HG02610 (cell line): ENCODE data around the gene PPP2R2C.

Experiments used
- ATAC-seq: cut with Tn5 transposase; IDR thresholded peaks from one replicate; pipeline ENCODE4 v1.9.1; 2021; ENCODE audit warnings: mild to moderate bottlenecking, moderate library complexity; ENCODE audit not compliant: unreplicated experiment

The PPP2R2C gene

DNA sequence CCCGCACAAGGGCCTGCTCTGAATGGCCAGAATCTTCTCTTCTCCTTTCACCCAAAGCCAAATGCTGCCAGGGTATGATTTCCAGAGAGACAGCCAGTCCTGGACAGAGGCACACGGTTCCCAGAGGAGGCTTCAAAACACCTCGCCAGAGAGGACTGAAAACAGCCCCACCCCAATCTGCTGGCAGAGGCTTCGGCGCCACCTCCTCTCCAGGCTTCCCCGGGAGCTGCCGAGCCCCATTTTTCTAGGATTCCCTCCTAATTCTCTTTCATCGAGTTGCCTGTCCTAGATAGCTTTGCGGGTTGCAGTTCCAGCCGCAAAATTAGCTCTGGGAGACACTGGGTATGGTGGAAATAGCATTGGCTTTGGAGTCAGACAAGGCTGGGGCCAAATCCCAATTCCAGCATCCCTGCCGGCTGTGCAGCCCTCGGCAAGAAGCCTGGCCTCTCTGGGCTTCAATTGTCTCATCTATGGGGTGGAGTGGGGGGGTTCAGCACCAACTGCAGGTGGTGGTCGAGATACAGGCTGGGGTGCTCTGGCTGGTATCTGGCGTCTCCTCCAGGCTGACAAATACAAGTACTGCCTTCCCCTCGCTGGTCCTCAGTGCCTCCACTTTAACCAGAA, 22.6 kb downstream of the PPP2R2C start:
- no peak for ATAC-seq

DNA sequence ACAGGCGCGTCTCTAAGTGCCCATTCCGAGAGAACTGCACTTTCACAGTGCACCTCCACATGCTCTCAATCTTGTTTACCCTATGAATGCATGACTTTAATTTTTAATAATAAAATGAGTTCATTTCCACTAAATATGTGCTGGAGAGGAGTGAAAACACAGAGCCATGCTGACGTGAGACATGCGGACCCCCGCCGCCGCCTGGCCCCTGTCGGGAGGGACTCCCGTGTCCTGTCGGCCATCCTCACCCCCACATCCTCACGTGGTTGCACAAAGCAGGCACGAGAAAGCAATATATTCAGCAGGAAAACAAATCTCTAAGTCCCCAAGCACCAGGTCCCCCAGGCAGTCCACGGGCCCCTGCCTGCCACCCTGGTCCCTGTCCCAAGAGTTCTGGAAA, 23.1 kb downstream of the PPP2R2C start:
- no peak for ATAC-seq

DNA sequence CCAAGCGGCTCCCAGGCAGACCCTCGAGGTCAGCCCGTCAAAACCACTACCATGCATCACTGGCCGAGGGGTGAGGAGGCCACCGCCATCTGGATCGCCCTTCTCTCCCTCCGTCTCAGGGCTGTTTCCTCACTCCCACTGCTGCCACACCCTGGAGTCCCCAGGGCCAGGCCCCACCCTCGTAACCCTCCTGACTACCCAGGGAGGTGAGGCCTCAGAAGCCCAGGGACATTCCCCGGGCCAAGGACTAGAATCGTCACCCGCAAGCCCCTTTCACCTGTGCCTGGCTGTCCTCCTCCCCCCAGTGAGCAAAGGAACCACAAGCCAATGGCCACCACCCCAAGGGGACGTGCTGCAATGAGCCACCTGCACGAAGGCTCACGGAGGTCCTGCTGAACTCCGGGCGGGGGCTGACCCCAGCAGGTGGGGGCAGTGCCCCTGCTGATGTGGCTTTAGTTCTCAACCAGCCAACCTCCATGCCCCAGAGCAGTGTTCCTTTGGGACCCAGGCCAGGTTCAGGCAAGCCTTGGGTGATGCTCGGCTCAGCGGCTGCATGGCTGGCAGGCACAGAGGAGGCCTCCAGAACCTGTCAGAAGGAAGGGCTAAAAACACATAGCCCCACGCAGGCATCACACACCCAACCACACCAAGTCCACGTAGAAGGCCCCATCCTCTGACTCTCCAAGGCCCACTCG, 23.8 kb downstream of the PPP2R2C start:
- no peak for ATAC-seq

DNA sequence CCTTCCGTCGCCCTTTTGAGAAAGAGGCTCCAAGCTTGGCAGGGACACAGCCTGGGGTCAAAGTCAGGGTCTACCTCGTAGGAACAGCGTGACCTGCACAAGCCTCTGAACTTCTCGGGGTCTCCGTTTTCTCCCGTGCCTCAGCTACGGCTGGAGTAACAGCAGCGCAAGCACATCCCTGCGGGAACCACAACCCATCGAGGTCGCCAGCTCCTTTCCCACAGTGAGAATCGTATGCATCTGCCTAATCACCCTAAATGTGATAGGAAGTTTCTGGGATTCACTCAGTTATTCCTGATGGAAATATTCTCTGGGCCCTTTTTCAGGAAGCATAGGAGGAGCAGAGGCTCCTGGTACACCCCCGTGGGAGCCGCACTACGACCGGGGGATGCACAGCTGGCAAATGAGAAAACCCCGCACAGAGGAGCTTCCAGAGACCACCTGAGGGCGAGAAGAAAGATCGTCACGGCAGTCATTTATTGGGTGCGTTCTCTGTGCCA, 24.7 kb downstream of the PPP2R2C start:
- no peak for ATAC-seq

DNA sequence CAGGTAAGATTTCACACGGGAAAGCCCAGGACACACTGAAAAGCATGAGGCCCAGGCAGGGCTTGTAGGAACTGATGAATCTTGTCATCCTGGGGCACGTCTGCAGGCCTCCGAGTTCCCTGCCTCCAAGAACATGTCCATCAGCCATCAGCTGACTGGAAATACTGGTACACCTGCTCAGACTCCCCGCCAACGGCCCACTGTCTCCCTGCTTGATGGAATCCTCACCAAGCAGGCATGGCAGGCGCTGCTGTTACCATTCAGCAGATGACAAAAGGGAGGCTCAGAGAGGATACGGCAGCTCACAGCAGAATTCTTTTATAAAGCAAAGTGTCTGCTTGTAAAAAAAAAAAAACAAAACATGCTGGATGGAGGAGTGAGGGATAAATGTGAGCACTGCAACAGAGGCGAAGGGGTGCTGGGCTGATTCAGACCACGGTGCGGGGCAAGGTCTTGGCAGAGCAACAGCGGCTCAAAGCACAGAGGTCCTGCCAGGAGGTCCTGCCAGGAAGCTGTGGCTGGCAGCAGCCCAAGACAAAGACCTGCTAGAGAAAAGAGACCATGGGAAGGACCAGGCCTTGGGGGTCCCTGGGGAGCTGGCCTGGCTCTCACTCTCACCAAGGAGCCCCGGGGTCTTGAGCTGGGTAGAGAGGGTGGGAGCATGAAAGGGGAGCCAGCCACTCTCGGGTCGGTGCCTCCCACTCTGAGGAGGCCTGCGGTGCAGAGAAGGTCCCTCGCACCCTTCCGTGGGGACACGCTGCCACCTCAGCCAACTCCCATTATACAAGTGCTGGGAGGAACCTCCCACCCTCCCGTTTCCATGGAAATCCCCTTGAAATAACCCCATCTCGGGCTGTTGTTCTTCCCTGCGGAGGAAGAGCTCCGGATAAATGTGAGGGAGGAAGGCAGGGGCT, 25.6 kb downstream of the PPP2R2C start:
- ATAC-seq, result no peak

DNA sequence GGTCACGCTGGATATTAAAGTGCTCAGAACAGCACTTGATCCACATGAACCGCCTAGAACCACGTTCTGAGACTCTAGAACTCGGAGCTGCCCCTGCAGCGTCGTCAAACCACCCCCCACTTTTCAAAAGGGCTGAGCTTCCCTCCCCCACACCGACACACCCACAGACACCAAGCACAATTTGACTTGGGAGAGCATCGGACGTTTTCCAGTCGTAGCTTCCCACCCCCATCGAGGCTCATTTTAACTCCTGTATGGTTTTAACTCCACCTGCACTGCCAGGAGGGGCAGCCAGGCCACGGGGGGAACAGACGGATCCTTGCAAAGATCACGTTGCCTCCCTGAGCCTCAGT, 26.3 kb downstream of the PPP2R2C start:
- ATAC-seq, result no peak

DNA sequence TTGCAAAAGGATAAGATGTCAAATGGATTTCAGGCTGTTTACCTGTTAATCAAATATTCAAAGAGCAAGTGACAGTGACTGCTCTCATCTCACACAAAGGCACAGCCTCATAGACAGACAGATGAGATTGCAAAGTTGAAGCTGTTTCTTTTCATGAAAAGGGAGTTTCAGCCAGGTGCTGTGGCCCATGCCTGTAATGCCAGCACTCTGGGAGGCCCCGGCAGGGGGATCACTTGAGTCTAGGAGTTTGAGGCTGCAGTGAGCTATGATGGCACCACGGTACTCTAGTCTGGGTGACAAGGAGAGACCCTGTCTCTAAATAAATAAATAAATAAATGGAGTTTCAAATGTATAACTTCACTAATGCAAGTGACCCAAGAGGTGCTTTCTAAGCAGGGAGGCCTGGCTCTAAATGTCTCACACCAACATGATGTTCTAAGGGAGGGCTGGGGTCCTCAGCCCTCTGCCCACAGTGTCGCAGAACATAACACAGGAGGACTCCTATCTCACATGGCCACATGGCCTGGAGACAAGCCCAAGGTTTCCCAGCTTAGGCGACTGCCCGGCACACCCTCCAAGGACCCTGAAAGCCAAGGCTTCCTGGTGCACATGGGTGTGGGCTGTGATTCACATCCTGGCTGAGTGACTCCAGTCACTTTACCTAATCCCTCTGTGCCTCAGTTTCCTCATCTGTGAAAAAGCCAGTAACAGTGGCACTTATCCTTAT, 26.8 kb downstream of the PPP2R2C start:
- ATAC-seq, result no peak

DNA sequence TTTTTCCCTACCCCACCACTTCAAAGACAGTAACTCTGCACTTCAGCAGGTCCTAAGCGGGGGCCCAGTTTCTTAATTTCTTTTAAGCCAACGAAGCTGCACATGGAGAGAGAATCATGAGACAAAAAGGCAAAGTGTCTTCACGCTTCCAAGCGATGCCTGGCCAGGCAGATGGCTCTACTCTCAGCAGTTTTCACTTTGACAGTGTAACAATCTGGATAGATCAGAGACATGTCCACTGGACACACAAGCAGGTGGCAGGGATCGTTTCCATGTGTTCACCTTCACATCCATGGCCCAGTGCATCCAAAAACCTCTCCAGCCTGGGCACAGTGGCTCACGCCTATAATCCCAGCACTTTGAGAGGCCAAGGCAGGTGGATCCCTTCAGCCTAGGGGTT, 27.8 kb downstream of the PPP2R2C start:
- ATAC-seq, result no peak

DNA sequence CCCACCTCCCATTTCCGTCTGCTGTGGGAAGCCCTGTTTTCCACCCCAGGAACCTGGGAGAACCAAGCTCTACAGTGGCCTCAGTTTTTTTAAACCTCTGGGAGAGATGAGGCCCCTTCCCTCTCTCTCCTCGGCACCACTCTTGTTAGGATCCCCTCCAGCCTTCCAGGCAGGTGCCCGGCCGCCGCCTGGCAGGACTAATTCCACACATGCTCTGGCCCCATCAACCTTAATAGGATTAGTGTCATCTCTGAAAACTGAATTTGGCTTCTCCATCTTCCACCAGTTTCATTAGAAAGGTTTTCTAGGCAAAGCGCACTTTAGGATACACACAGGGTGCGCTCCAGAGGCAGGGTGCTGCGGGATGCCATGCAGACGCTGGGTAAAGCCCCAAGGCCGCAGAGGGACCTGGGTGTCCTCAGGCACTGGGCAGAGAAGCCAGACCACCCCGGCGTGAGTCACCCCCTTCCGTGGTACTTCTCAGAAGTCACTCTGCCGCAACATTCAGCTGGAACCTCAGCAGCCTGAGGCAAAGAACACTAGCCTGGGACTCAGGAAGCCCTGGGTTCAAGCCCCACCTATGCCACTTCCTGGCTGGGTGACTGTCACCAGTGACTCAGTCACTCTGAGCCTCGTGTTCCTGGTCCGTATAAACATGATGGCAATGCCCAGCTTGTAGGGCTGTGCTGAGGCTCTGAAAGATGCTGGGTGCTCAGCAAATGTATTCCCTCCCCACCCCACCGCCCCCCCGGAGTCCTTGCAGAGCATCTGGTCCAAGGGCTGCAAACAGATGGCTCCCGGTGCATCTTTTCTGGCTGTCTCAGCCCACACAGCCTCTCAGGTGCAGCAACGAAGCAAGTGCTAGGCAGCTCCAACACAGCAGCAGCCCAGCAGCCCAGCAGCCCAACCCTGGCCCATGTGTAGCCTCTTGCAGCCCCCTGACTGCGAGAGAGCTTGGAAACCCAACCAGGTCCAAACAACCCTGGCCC, 29.1 kb downstream of the PPP2R2C start:
- ATAC-seq, result no peak

DNA sequence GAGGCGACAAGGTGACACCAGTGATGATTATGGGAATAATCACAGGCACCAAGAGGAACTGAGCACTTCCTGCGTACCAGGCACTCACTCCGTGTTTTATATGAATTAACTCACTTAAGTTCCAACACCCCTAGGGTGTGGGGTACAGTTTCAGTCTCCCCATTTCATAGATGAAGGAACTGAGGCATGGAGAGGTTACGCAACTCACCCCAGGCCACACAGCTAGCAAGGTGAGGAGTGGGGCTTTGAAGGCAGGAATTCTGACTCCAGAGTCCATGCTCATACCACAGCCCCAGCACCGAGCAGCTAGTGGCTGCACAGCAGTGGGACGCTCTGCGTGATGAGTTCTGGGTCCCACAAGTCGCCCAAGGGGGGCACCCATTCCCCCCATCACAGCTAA, 29.9 kb downstream of the PPP2R2C start:
- no peak for ATAC-seq

DNA sequence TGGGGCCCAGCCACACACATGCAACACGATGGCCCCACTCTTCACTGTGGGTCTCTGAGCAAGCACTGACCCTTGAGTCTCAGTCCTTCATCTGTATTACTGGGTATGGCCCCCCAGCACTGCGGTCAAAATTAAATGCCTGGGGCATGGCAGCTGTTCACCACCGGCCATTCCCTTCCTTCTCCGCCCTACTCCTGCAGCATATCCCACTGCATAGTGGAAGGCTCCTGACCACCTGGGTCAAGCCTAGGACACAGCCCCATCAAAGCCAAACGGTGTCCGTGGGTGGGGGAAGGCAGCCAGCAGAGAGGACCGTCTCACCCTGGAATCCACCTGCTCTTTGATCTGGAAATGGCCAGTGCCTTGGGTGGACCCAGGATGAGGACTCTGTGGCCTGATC, 30.7 kb downstream of the PPP2R2C start:
- no peak for ATAC-seq

DNA sequence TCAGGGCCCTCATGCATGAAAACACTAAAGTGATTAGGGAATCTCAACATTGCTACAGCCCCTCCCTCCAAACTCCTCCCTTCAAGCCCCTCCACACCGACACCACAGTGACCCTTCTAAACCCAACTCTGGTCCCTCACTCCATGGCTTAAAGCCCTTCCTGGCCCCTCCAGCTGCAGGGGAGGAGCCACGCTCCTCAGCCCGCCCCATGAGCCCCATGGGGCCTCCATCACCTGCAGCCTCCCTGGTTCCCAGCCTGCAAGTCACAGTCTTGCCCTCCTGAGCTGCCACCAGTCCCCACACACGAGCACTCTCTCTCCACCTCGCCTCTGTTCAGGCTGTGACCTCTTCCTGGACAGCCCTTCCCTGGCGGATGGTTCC, 31.2 kb downstream of the PPP2R2C start:
- ATAC-seq, result no peak

DNA sequence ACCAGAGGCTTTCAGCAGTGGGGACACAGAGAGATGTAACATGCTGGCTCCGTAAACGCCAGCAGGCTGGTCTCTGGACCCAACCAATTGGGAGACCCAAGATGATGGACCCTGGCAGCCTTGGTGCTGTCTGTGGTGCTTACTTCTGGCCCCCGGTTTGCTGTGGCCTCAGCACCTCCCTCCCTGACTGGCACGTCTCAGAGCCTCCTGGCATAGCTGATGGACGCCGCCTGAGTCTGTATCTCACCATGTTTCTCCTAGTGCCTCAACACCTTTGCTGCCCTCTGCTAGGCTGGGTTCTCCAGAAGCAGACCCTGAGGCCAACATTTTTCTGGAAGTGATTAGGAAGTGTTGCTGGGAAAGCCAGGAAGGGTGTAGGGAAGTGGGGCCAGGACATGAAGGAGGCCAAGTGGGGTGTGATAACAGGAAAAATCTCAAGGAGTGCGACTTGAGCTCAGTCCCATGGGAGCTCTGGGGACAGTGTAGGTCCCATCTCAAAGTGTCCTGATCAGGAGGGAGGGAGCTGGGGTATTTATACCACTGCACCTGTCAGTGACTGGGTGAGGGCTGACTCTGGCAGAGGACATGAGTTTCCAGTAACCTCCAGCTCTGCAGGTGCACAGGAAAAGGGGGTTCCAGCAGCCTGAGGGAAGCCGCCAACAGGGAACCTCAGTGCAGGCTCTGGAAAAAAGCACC, 31.8 kb downstream of the PPP2R2C start:
- ATAC-seq, result no peak

DNA sequence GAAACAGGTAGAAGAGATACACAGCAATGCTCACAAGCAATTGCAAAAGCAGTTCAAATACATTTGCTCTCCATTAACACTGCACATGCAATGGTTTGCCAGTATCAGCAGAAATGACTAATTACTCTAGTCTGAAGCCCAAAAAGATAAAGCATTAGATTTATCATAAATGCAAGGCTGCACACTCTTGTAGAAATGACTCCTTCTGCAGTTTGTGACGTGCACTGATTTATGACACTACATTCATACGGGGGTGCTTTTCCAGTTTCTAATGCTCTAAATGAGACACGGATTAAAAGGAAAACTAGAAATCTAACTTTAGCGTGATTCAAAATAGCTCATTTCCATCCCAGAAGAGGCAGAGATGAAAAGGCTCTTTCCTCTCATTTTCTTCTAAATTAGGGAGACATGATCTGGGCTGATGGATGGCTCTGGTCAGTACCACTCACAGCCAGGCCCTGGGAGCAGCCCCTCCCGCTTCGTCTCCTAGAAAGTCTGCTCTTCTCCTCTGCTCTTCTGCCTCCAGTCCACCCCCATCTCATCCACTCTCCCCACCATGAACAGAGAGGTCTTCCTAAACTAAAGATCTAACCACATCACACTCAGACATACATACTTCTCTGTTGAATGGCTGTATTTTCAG, 33.2 kb downstream of the PPP2R2C start:
- no peak for ATAC-seq

DNA sequence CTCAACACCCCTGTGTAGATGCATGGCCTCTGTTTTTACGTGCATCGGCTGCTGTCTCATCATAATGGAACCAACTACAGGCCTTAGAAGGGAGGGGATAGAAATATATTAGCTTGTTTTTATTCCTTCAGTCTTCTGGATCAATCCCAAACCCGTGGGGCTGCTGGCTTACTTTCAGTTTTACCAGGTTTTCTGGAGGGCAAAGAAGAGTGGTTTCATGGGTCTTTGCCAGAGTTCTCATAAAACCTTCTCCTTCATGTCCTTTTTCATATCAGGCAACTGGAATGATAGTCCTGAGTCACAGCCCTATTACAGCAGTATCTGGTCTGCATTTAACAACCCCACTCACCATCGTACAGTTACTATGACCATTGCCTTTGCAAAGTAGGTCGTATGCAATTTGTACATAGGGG, 34.6 kb downstream of the PPP2R2C start:
- no peak for ATAC-seq

DNA sequence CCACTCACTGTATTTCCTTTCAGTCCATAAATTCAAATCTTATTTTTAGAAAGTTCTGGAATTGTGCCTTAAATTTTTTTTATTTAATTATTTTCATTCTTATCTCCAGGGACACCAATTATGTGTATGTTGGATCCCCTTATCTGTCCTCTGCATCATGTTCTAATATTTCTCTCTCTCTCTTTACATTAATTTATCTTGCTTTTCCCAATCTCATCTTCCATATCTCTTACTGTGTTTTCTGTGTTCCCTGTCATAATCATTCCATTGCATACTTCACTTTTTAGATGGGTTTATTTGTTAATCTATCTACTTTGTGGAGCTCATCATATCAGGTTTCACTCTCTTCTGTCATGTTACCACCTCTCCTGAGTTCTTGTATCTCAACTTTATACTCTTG, 37.4 kb downstream of the PPP2R2C start:
- no peak for ATAC-seq

DNA sequence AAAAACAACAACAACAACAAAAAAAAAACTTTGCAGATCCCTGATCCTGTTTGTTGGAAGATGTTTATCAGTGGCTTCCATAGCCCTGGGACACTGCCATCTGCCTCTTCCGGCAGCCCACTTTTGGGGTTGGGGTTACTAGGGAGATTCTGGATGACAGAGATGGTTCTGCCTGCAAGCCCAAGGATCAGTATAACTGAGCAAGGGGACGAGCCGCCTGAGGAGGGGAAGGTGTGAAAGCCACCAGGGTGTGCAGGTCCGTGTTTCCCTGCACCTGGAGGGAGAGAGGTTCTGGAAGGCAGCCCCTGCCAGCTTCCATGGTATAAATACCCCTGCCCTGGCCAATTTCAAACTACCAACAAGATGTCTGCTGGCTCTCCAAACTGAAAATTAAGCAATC, 41.5 kb downstream of the PPP2R2C start:
- no peak for ATAC-seq

DNA sequence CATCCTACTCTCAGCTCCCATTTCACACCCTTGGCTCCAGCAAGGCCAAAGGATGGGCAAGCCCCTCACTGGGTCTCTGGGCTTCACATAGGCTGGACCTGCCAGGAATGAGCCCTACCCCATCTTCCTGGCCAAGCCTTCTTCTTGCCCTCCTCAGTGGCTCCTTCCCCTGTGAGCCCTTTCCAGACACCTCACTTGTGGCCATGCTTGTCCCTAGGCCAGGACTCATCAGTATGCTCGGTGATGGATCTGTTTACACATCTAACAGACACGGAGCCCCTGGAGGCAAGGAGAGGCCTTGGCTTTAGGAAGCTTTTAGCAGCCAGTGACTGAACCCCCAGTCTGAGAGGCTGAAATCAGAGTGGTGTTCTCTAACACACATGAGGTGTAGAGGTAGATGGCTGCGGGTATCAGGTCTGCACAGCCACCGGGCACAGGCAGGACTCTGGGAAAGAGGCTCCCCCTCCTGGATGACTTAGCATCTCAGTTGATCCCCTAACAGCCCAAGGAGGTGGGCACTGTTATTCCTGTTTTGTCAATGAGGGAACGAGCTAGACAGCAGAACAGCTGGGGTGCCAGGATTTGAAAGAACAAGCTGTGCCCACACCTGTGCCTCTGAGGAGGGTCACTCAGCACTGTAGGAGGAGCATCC, 44.8 kb downstream of the PPP2R2C start:
- no peak for ATAC-seq
